Adrenal gland (tissue), 5 donors: ENCODE measurements around the gene GLCE.

Experiments used
- CTCF ChIP-seq, 6 experiments: fragments of 450-650 bp in 4 of 6; fragments of 200-600 bp in 2 of 6; sonication (generic) in 1 of 6; IDR thresholded peaks; 1 replicate in 5 of 6; 2 replicates in 1 of 6; pipeline versions ENCODE4 v1.5.1 to v1.8.0; 2016 to 2021; ENCODE audit warnings: antibody characterized with exemption in 6 of 6, mild to moderate bottlenecking in 2 of 6, moderate library complexity in 1 of 6
- POLR2A ChIP-seq, 2 donors: fragments of 450-650 bp; IDR thresholded peaks; one replicate each; pipeline ENCODE4 v1.6.1; 2017; ENCODE audit warnings: antibody characterized with exemption in 2 of 2, mild to moderate bottlenecking in 2 of 2, moderate library complexity in 1 of 2
- donor health status: DM: no; HTN: no; CAD: no.

- TF ChIP-seq POLR2A (IDR thresholded peaks at IDR 0.05) (peak in 1 of 2 donors; percentile 24), CTCF (IDR thresholded peaks at IDR 0.05) (no peak)
Measured at GRCh38 chr15:69128667-69129311, 31.6 kb upstream of the GLCE start.
